GM08714 (cell line): Measurements from ENCODE around the gene LOC128125822.

Source experiments
- H3K4me3 ChIP-seq: fragments of 200-500 bp; sonication (Bioruptor generic); 2 replicates; pipeline ENCODE4 v1.5.1; 2014; ENCODE audit warnings: mild to moderate bottlenecking, low read length, inconsistent platforms
- ZNF274 ChIP-seq: IDR thresholded peaks from 2 replicates; pipeline ENCODE4 v1.6.1; 2012; ENCODE audit warnings: mild to moderate bottlenecking, low read depth, low read length

Gene LOC128125822

DNA sequence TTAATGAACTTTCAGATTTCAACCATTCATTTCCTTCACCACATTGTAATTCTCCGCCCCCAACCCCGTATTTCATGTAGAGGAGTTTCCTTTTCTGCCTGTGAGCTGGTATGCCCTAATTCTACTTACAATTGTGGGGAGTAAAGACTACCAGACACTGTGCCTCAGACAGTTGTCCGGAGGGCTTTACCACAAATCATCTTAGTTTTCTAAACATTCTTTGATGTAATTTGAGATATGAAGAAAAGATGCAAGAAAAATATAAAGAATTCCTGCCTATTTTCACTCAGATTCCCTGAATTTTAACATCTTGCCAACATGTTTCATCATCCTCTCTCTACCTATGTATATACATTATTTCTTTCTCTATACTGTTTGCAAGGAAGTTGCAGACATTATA, 28.3 kb upstream of the LOC128125822 start:
- TF ChIP-seq ZNF274 = no peak
- no peak overlapping the region for H3K4me3 ChIP-seq

GRCh38 chr6:63546236-63546635, 26.0 kb upstream of the LOC128125822 start:
- no peak overlapping the region for H3K4me3 ChIP-seq
- TF ChIP-seq ZNF274 = no peak

GRCh38 chr6:63546697-63547096, 25.6 kb upstream of the LOC128125822 start:
- no peak overlapping the region for H3K4me3 ChIP-seq
- no peak for TF ChIP-seq ZNF274

DNA sequence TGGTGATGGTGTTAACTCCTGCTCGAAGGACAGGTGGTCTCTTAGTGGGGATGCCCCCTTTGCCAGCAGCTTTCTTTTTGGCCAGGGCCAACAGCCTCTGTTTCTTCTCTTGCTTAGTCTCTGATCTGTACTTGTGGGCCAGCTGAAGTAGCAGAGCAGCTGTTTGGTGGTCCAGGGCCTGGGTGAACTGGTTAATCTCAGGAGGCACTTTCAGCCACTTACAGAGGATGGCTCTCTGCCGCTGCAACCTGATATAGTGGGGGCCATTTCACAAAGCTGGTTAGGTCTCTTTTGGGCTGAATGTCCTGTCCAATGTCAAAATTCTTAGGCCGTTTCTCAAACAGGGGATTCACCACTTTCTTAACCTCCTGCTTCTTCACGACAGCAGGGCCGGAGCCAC, 23.2 kb upstream of the LOC128125822 start:
- TF ChIP-seq ZNF274 = no peak

GRCh38 chr6:63553208-63553607, 19.1 kb upstream of the LOC128125822 start:
- no peak for TF ChIP-seq ZNF274
- no peak overlapping the region for H3K4me3 ChIP-seq

More for the DNA sequence above, 23.2 kb upstream of the LOC128125822 start:
- no peak overlapping the region for H3K4me3 ChIP-seq

DNA sequence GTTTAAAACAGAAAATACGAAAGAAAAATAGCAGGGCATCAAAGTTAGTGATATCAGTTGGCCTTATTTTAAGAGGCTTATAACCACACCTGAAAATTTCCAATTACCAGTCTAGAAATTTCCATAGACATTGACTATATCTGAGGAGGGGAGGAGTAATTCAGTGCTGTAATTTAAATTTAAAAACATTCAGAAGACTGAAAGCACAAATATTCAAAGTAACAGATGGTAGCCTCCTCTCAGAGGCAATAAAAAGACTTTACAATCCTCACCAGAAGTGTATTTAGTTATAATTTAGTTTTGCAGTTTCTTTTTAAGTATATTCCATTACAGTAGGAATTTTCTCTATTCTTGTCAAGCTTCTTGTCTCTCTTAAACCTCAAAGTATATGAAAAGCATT, 18.4 kb upstream of the LOC128125822 start:
- no peak for TF ChIP-seq ZNF274
- H3K4me3 ChIP-seq = no peak overlapping the region

- H3K4me3 ChIP-seq = no peak overlapping the region
- no peak for TF ChIP-seq ZNF274
These were observed 17.5 kb upstream of the LOC128125822 start for GRCh38 chr6:63554782-63555181.

DNA sequence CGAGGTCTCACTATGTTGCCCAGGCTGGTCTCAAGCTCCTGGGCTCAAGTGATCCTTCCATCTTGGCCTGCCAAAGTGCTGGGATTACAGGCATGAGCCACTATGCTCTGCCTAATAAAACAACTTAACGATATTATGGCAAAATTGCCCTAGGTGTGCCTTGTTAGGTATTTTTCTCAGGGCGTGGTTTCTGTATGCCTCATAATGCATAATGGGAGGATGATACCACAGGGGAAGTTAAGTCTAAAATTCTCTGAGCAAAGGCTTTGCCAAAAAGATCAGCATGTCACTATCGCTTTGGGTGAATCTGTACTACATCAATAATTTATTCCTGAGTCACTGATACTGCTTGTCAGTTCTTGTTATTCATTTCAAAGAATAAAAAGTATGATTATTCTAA, 15.9 kb upstream of the LOC128125822 start:
- H3K4me3 ChIP-seq = no peak overlapping the region
- no peak for TF ChIP-seq ZNF274

DNA sequence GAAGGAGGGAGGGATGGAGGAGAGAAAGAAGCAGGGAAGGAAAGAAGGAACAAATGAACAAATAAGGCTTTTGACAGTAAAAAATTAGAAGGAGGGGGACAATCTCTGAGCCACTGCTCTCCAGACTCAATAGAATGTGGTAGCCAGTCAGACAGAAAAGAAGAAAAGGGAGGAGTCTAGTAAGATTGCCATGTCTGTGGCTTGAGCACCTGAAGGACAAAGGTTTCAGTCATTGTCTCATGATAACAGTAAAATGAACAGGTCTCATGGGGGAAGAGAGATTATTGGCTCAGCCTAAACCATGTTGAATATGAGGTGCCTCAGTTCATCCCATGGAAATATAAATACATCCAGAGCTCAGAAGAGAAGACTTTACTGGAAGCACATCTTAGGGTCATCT, 14.0 kb upstream of the LOC128125822 start:
- TF ChIP-seq ZNF274 = no peak
- H3K4me3 ChIP-seq = no peak overlapping the region

DNA sequence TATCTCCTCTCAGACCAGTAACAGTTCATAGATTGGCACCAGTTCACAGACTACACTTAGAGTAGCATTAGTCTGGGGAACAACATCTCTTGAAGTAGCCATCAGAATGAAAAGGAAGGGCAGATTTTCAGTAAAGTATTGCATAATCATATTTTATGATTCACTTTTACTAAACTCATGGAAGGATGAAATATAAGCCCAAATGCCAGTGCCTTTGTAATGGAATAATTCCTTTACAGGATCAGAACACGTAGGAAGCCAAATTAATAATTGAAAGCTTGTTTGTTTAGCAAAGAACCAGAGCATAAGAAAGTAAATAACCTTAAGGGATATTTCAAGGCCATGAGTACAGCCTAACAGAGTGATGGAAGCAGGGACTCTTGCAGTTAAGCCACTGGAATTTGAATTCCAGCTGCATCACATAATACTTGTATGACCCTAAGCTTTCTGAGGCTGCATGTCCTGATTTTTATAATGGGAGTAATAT, 11.4 kb upstream of the LOC128125822 start:
- TF ChIP-seq ZNF274 = no peak

DNA sequence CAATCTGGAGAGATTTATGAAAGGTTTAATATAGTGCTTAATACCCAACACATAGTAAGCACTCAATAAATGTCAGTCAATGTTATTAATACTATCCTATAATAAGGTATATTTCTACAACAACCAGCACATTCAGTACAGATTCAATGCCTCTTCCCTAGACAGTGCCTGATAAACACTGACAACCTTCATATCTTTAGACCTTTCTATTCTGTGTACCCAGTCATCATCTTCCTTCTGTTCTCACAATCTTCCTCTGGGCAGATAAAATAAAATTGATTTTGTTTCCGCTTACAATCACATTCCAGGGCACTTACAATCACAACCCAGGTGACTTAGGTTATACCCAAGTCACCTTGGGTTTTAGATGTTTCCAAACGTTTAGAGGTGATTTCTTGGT, 11.0 kb upstream of the LOC128125822 start:
- H3K4me3 ChIP-seq = no peak overlapping the region
- TF ChIP-seq ZNF274 = no peak

More for the DNA sequence above, 11.4 kb upstream of the LOC128125822 start:
- no peak overlapping the region for H3K4me3 ChIP-seq

DNA sequence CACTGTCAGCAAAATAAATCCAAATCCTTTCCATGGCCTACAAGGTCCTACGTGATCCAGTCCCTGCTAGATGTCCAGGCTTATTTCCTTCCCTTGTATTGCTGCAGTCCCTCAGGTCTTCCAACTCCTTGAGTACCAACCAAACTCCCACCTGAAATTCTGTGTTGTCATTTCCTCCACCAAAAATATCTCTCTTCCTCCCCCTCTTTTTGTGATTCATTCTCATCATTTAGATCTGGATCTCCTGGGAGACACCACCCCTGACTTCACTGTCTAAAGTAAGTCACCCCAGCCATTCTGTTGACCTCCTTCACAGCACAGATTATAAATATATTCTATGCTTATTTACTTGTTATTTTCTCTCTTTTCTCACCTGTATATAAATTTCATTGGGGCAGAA, 9.0 kb upstream of the LOC128125822 start:
- no peak for TF ChIP-seq ZNF274
- H3K4me3 ChIP-seq = no peak overlapping the region

DNA sequence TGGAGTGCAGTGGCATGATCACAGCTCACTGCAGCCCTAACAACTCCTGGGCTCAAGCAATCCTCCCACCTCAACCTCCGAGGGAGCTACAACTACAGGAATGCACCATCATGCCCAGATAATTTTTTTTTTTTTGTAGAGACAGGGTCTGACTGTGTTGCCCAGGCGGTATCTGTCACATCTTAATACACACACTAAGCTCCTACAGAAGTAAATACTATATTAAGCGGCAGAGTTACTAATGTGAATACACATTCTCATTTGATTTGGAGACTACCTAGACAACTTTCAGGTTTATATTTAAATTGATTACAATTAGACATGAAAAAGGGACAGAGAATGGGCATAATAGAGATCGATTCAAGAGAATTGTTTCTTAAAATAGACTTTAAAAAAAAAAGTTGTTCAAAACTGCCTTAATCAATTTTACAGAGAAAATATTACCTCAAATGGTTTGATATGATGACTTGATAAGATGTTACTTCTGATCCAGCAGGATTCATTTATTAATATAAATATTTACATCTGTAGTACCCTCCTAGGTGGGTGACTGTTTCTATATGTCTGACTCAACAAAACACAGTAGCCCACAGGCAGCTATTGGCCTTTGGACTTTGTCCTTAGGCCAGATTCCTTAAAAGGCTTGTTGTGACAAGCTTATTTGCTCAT, 7.1 kb upstream of the LOC128125822 start:
- H3K4me3 ChIP-seq = no peak overlapping the region
- no peak for TF ChIP-seq ZNF274

DNA sequence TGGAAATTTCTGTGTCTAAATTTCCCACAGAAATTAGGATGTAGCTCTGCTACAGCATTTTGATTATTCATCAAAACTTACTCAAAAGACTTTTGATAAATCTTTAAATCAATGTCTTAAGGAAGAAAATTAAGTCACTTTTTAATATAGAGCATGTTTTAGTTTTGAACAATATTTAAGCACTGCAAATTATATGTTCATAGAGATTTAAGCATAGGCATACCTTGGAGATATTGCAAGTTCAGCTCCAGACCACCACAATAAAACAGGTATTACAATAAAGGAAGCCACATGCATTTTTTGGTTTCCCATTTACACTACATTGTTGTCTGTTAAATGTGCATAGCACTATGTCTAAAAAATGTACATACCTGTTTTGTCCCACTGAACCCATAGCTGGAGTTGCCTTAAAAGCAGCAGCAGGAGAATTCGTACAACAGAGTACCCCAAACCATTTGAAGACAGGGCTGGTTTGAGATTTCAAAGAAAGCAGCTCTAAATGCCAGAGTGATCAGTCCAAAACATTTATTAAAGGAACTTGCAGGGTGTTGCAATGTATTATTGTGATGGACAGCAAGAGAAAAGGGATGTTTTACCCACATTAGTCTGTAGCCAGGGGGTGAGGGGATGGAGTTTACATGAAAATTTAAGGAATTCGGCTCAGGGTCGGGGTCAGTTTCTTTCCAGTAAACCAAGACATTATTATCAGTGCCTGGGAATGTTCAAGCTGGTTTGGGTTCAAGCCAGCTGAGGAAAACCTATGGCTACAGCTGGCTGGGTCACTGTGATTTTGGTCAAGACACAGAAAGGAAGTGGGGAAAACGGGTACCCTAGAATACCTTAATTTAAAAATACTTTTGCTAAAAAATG, 6.3 kb upstream of the LOC128125822 start:
- TF ChIP-seq ZNF274 = no peak
- no peak overlapping the region for H3K4me3 ChIP-seq

DNA sequence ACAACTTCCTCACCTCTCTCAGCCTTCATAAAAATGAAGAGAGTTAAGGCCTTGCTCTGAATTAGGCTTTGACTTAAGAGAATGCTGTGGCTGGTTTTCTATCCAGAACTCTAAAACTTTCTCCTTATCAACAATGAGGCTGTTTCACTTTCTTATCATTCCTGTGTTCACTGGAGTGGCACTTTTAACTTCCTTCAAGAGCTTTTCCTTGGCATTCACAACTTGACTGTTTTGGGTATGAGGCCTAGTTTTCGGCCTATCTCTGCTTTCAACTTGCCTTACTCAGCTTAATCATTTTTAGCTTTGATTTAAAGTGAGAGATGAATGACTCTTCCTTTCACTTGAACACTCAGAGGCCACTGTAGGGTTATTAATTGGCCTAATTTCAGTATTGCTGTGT, 4.3 kb upstream of the LOC128125822 start:
- no peak for TF ChIP-seq ZNF274
- no peak overlapping the region for H3K4me3 ChIP-seq
